HG03442 (cell line): ENCODE measurements around the gene ZMYND10.

Source experiments
- ATAC-seq: cut with Tn5 transposase; IDR thresholded peaks from one replicate; pipeline ENCODE4 v1.9.1; 2021; ENCODE audit warnings: mild to moderate bottlenecking, moderate library complexity; ENCODE audit not compliant: unreplicated experiment

ZMYND10 gene

GRCh38 chr3:50345586-50346234 is at the start of gene ZMYND10:
Gene ZMYND10, minus strand, starts transcription at chr3:50345732. Its CDS starts 153 bp downstream, at chr3:50345579.
- ATAC-seq, result no peak

GRCh38 chr3:50393061-50393460 is 47.5 kb upstream of the ZMYND10 start:
- ATAC-seq, result no peak

- ATAC-seq, result no peak
These were observed 46.7 kb upstream of the ZMYND10 start for GRCh38 chr3:50392101-50392715.

GRCh38 chr3:50390508-50391224 is 45.1 kb upstream of the ZMYND10 start:
- ATAC-seq, result no peak

GRCh38 chr3:50389414-50389767 is 43.9 kb upstream of the ZMYND10 start:
- ATAC-seq, result no peak

GRCh38 chr3:50388720-50389413 is 43.3 kb upstream of the ZMYND10 start:
- ATAC-seq, result no peak

- ATAC-seq, result no peak
These were observed 42.6 kb upstream of the ZMYND10 start for GRCh38 chr3:50388016-50388719.

- no peak for ATAC-seq
These were observed 40.2 kb upstream of the ZMYND10 start for GRCh38 chr3:50385754-50386153.

GRCh38 chr3:50383750-50384149 is 38.2 kb upstream of the ZMYND10 start:
- ATAC-seq, result no peak

- no peak for ATAC-seq
These were observed 37.2 kb upstream of the ZMYND10 start for GRCh38 chr3:50382722-50383121.

GRCh38 chr3:50381383-50381782 is 35.9 kb upstream of the ZMYND10 start:
- no peak for ATAC-seq

- no peak for ATAC-seq
These were observed 35.0 kb upstream of the ZMYND10 start for GRCh38 chr3:50380405-50381085.

GRCh38 chr3:50378757-50379156 is 33.2 kb upstream of the ZMYND10 start:
- ATAC-seq, result no peak

- no peak for ATAC-seq
These were observed 32.5 kb upstream of the ZMYND10 start for GRCh38 chr3:50378024-50378423.

- ATAC-seq, result no peak
These were observed 29.9 kb upstream of the ZMYND10 start for GRCh38 chr3:50375258-50375931.

- ATAC-seq, result no peak
These were observed 29.1 kb upstream of the ZMYND10 start for GRCh38 chr3:50374363-50375257.

GRCh38 chr3:50373146-50374051 is 27.9 kb upstream of the ZMYND10 start:
- no peak for ATAC-seq

- no peak for ATAC-seq
These were observed 26.8 kb upstream of the ZMYND10 start for GRCh38 chr3:50372349-50372748.
